Fibroblast of lung (primary cell): ENCODE results near the gene RGS5. TPM values are rescaled to one million over a fixed set of nuclear protein-coding genes. Genes with fewer than 3 reads are reported as not detected.

Experiments
- DNase-seq, 2 donors: peaks; one replicate each; pipeline versions ENCODE4 v3.0.0 to v3.0.0-alpha.2; 2010; ENCODE audit warnings: low read depth in 2 of 2
- H2AFZ ChIP-seq: 2 replicates; pipeline ENCODE4 v1.5.1; 2012; ENCODE audit warnings: low read length, control low read depth, inconsistent platforms
- H3K27ac ChIP-seq: 2 replicates; pipeline ENCODE4 v1.5.1; 2011; ENCODE audit warnings: low read length, control low read depth; ENCODE audit not compliant: insufficient read depth
- H3K27me3 ChIP-seq: 2 replicates; pipeline ENCODE4 v1.5.1; 2011; ENCODE audit warnings: mild to moderate bottlenecking, low read length; ENCODE audit not compliant: control insufficient read depth, insufficient read depth
- H3K36me3 ChIP-seq: 2 replicates; pipeline ENCODE4 v1.5.1; 2011; ENCODE audit warnings: low read length; ENCODE audit not compliant: control insufficient read depth, insufficient read depth
- H3K4me1 ChIP-seq: 2 replicates; pipeline ENCODE4 v1.5.1; 2011; ENCODE audit warnings: low read length; ENCODE audit not compliant: control insufficient read depth, insufficient read depth; ENCODE audit errors: extremely low read depth
- H3K4me2 ChIP-seq: 2 replicates; pipeline ENCODE4 v1.5.1; 2011; ENCODE audit warnings: low read length, control low read depth; ENCODE audit not compliant: insufficient read depth; ENCODE audit errors: extremely low read depth
- H3K4me3 ChIP-seq, 4 experiments: fragments of 200-600 bp in 1 of 4; sonication (generic) in 1 of 4; replicated peaks in 1 of 4; 2 replicates each; pipeline ENCODE4 v1.5.1; 2011 to 2016; ENCODE audit warnings: low read length in 4 of 4, low read depth in 3 of 4, mild to moderate bottlenecking in 3 of 4, control low read depth in 2 of 4, inconsistent platforms in 1 of 4, mixed read lengths in 1 of 4; ENCODE audit not compliant: insufficient read depth in 1 of 4; ENCODE audit errors: control extremely low read depth in 1 of 4
- H3K79me2 ChIP-seq: 2 replicates; pipeline ENCODE4 v1.5.1; 2012; ENCODE audit warnings: mild to moderate bottlenecking, low read length, inconsistent platforms; ENCODE audit not compliant: control insufficient read depth, insufficient read depth
- H3K9ac ChIP-seq: 2 replicates; pipeline ENCODE4 v1.5.1; 2011; ENCODE audit warnings: mild to moderate bottlenecking, low read length, control low read depth; ENCODE audit not compliant: insufficient read depth
- H3K9me3 ChIP-seq: 2 replicates; pipeline ENCODE4 v1.5.1; 2012; ENCODE audit warnings: low read depth, low read length; ENCODE audit not compliant: control insufficient read depth, insufficient read depth
- H4K20me1 ChIP-seq: 2 replicates; pipeline ENCODE4 v1.5.1; 2011; ENCODE audit warnings: low read length; ENCODE audit not compliant: control insufficient read depth, insufficient read depth; ENCODE audit errors: extremely low read depth
- CTCF ChIP-seq, 2 donors: IDR thresholded peaks in 1 of 2; conservative IDR thresholded peaks in 1 of 2; 1 replicate in 1 of 2; 2 replicates in 1 of 2; pipeline ENCODE4 v1.5.1; 2011 to 2012; ENCODE audit warnings: low read length in 2 of 2, control low read depth in 1 of 2, inconsistent platforms in 1 of 2, low read depth in 1 of 2, mild to moderate bottlenecking in 1 of 2
- EZH2 ChIP-seq: IDR thresholded peaks from 2 replicates; pipeline ENCODE4 v1.5.1; 2012; ENCODE audit warnings: low read length, control low read depth, mild to moderate bottlenecking; ENCODE audit errors: missing control alignments
- polyA plus RNA-seq, 2 donors: library from polyadenylated mRNA; depleted of rRNA in 1 of 2; stranded (reverse) in 1 of 2; unstranded in 1 of 2; fragments of >200 nt; gene quantifications; 2 replicates each; pipeline ENCODE4 v1.2.1, GENCODE V29; 2011 to 2012; ENCODE audit warnings: missing spikeins in 1 of 2
- total RNA-seq: library from RNA; depleted of rRNA; stranded (reverse); fragments of >200 nt; gene quantifications from 2 replicates; pipeline ENCODE4 v1.2.1, GENCODE V29; 2014

RGS5 gene
- total and polyA plus RNA-seq, 2 donors (not counting 1 experiment from before 2014, with no cell fraction given): 6.6 to 12.3 TPM

- Histone ChIP-seq H3K79me2 (no peaks in the 10 kb centered on the region), H3K27ac (no peak overlapping the region), H3K4me2 (no peak overlapping the region), H3K4me1 (no peaks in the 10 kb centered on the region), H3K9ac (no peak overlapping the region), H3K27me3 (no peaks in the 10 kb centered on the region), H3K4me3 (no peak overlapping the region), H2AFZ (no peak overlapping the region), H3K36me3 (no peaks in the 10 kb centered on the region), H4K20me1 (no peaks in the 10 kb centered on the region), H3K9me3 (no peaks in the 10 kb centered on the region)
- TF ChIP-seq EZH2 (no peak), CTCF (conservative IDR thresholded peaks at IDR 0.05 in 1 of 2, IDR thresholded peaks at IDR 0.05 in 1 of 2; ENCODE audit: low read depth in 1 of 2, low read length in 2 of 2) (no peak)
- DNase-seq: peak in 1 of 2 donors; percentile 17
Measured at GRCh38 chr1:163213626-163214025, 10.9 kb upstream of the RGS5 start.

- no peaks in the 10 kb centered on the region for H3K9me3 ChIP-seq
- no peak overlapping the region for H3K27ac ChIP-seq
- no peak for TF ChIP-seq EZH2
- TF ChIP-seq CTCF (conservative IDR thresholded peaks at IDR 0.05 in 1 of 2, IDR thresholded peaks at IDR 0.05 in 1 of 2; ENCODE audit: low read depth in 1 of 2, low read length in 2 of 2): no peak
- H4K20me1 ChIP-seq: no peaks in the 10 kb centered on the region
- H3K27me3 ChIP-seq: no peaks in the 10 kb centered on the region
- no peaks in the 10 kb centered on the region for H3K36me3 ChIP-seq
- no peak overlapping the region for H3K4me3 ChIP-seq
- H3K4me1 ChIP-seq: no peaks in the 10 kb centered on the region
- H3K9ac ChIP-seq: no peak overlapping the region
- no peak overlapping the region for H3K4me2 ChIP-seq
- H3K79me2 ChIP-seq: no peaks in the 10 kb centered on the region
- no peak overlapping the region for H2AFZ ChIP-seq
- no peak for DNase-seq
Measured at GRCh38 chr1:163211667-163212066, 9.0 kb upstream of the RGS5 start.

- Histone ChIP-seq H3K27me3 (no peaks in the 10 kb centered on the region), H3K4me1 (peaks cover 4% of the 10 kb centered on the region), H3K27ac (no peak overlapping the region), H4K20me1 (no peaks in the 10 kb centered on the region), H2AFZ (peak overlapping the region; percentile 52), H3K79me2 (no peaks in the 10 kb centered on the region), H3K4me2 (peak overlapping the region; percentile 33), H3K36me3 (no peaks in the 10 kb centered on the region), H3K4me3 (no peak overlapping the region), H3K9ac (no peak overlapping the region), H3K9me3 (no peaks in the 10 kb centered on the region)
- peak in 1 of 2 donors; percentile 58 for DNase-seq
- no peak for TF ChIP-seq CTCF (conservative IDR thresholded peaks at IDR 0.05 in 1 of 2, IDR thresholded peaks at IDR 0.05 in 1 of 2; ENCODE audit: low read depth in 1 of 2, low read length in 2 of 2)
- TF ChIP-seq EZH2: no peak
Measured at GRCh38 chr1:163205513-163205912, 2.8 kb upstream of the RGS5 start.
